Mucosa of descending colon (tissue), 3 donors: ENCODE data around the gene TMEM119. TPM values are rescaled to one million over a fixed set of nuclear protein-coding genes. Genes with fewer than 3 reads are reported as not detected.
A peak's percentile ranks its signal among the peaks of the same experiment; 100 is the strongest.
"Not testable (repeated sequence)": the region's sequence is repeated elsewhere in the genome, so short reads cannot be mapped to it uniquely, and the experiment has no call there.

Experiments
- ATAC-seq: fragments of 200-7000 bp; cut with Tn5 transposase; one replicate; pipeline ENCODE4 v1.9.1; 2020; ENCODE audit warnings: mild to moderate bottlenecking, moderate library complexity
- DNase-seq, 3 donors: peaks; one replicate each; pipeline ENCODE4 v3.0.0-alpha.2; 2020
- H3K36me3 ChIP-seq: fragments of 200-600 bp; one replicate; pipeline ENCODE4 v1.8.0; 2021; ENCODE audit warnings: low read depth, mild to moderate bottlenecking
- H3K4me1 ChIP-seq: fragments of 200-600 bp; one replicate; pipeline ENCODE4 v1.8.0; 2021; ENCODE audit warnings: low read depth, mild to moderate bottlenecking
- H3K4me3 ChIP-seq: fragments of 200-600 bp; one replicate; pipeline ENCODE4 v1.8.0; 2021; ENCODE audit warnings: mild to moderate bottlenecking
- H3K9me3 ChIP-seq: fragments of 200-600 bp; one replicate; pipeline ENCODE4 v1.8.0; 2021; ENCODE audit warnings: mild to moderate bottlenecking
- CTCF ChIP-seq: fragments of 200-600 bp; IDR thresholded peaks from one replicate; pipeline ENCODE4 v1.8.0; 2022; ENCODE audit warnings: antibody characterized with exemption, mild to moderate bottlenecking
- intact Hi-C, 2 donors: fragments of 100-400 bp; cut with DNase I in 1 of 2; cut with micrococcal nuclease in 1 of 2; formaldehyde crosslinking; loops; one replicate each; pipeline versions ENCODE4 v1.11.0 to v1.11.1; 2022; cut with DNase I, micrococcal nuclease
- total RNA-seq, 3 donors: library from RNA; stranded (reverse); fragmentation: NEBNext Ultra II Directional in 2 of 3; extraction: Animal tissue kit (Norgen Biotek cat#: 25700) in 2 of 3; gene quantifications; one replicate each; pipeline versions ENCODE4 v1.2.1 to v1.2.4, GENCODE V29; 2021 to 2023
- donor health status: DM: no; HTN: no; CAD: no; lungs with moderate emphysema.
- donor health status: DM: no; HTN: no; CAD: no.
- donor health status: DM: no; HTN: yes; CAD: no.

TMEM119 gene
- total RNA-seq, 3 donors from 2014 or later = 4.1 to 7.0 (median 5.1) TPM

- TF ChIP-seq CTCF = no peak
- intact Hi-C loops = loop anchor here (5.0 to 10.0 kb wide), 3 partner anchors 56 to 534 kb away; partner anchors contain the start of genes ALKBH2 (in 1 of the 2) and UNG (in 1 of the 2)
- DNase-seq (peak; percentile 87 to 88 (median 88)), ATAC-seq (peak; percentile 65)
- H3K9me3 ChIP-seq = no peaks in the 10 kb centered on the region
- peaks cover 4% of the 10 kb centered on the region for H3K36me3 ChIP-seq
- H3K4me3 ChIP-seq = peak within 1 kb of the TSS; percentile 87
- peaks cover 46% of the 10 kb centered on the region for H3K4me1 ChIP-seq
These were observed 36.8 kb downstream of the TMEM119 start, which contains the start of gene SART3 for GRCh38 chr12:108560752-108561719. TSS of gene SART3 (minus strand) at chr12:108561173. CDS start at chr12:108561154, 19 bp downstream.

GRCh38 chr12:108560321-108560721, 37.6 kb downstream of the TMEM119 start:
- intact Hi-C loops = loop anchor here (5.0 to 10.0 kb wide), 3 partner anchors 57 to 534 kb away; partner anchors contain the start of genes ALKBH2 (in 1 of the 2) and UNG (in 1 of the 2)
- Histone ChIP-seq H3K9me3 (no peaks in the 10 kb centered on the region), H3K36me3 (peaks cover 4% of the 10 kb centered on the region), H3K4me1 (peaks cover 41% of the 10 kb centered on the region), H3K4me3 (peak overlapping the region; percentile 87)
- no peak for TF ChIP-seq CTCF
- ATAC-seq (no peak), DNase-seq (no peak)

GRCh38 chr12:108559748-108560147, 38.1 kb downstream of the TMEM119 start:
- no peak overlapping the region for H3K4me3 ChIP-seq
- intact Hi-C loops = loop anchor here (5.0 to 10.0 kb wide), 3 partner anchors 58 to 535 kb away; partner anchors contain the start of genes ALKBH2 (in 1 of the 2) and UNG (in 1 of the 2)
- no peak for DNase-seq
- TF ChIP-seq CTCF = no peak
- ATAC-seq = no peak
- H3K4me1 ChIP-seq = peaks cover 41% of the 10 kb centered on the region
- H3K36me3 ChIP-seq = peaks cover 4% of the 10 kb centered on the region
- H3K9me3 ChIP-seq = no peaks in the 10 kb centered on the region

GRCh38 chr12:108559007-108559655, 38.8 kb downstream of the TMEM119 start:
- DNase-seq (no peak), ATAC-seq (no peak)
- TF ChIP-seq CTCF = no peak
- Histone ChIP-seq H3K36me3 (peaks cover 4% of the 10 kb centered on the region), H3K4me3 (no peak overlapping the region), H3K4me1 (peaks cover 40% of the 10 kb centered on the region), H3K9me3 (no peaks in the 10 kb centered on the region)
- intact Hi-C loops = no loop called here

GRCh38 chr12:108555383-108555782, 42.5 kb downstream of the TMEM119 start:
- H3K9me3 ChIP-seq, H3K4me3 ChIP-seq, intact Hi-C loops, H3K36me3 ChIP-seq, DNase-seq, ATAC-seq: not testable (repeated sequence)
- H3K4me1 ChIP-seq = peaks cover 26% of the 10 kb centered on the region
